SK-N-SH (cell line): Measurements from ENCODE around the gene SEM1.

Experiments used
- EZH2phosphoT487 ChIP-seq: fragments of 200-600 bp; sonication (generic); IDR thresholded peaks from 2 replicates; pipeline ENCODE4 v1.6.1; 2017; ENCODE audit warnings: low read depth, mixed run types, mild to moderate bottlenecking, antibody characterized with exemption, moderate library complexity, borderline replicate concordance
- MXI1 ChIP-seq: IDR thresholded peaks from 2 replicates; pipeline ENCODE4 v1.6.1; 2012; ENCODE audit warnings: mild to moderate bottlenecking, low read depth, low read length, improper control_type of control experiment
- NFIC ChIP-seq: IDR thresholded peaks from 2 replicates; pipeline ENCODE4 v1.4.0; 2012; ENCODE audit warnings: borderline replicate concordance
- NRF1 ChIP-seq: IDR thresholded peaks from 2 replicates; pipeline ENCODE4 v1.6.1; 2012; ENCODE audit warnings: low read depth, mild to moderate bottlenecking, low read length
- POLR2AphosphoS5 ChIP-seq: IDR thresholded peaks from 2 replicates; pipeline ENCODE4 v1.6.1; 2012; ENCODE audit warnings: low read depth, low read length
- SMC3 ChIP-seq: IDR thresholded peaks from 2 replicates; pipeline ENCODE4 v1.6.1; 2012; ENCODE audit warnings: low read depth, low read length, improper control_type of control experiment
- TAF1 ChIP-seq: IDR thresholded peaks from 2 replicates; pipeline ENCODE4 v1.6.1; 2012; ENCODE audit warnings: low read depth, mild to moderate bottlenecking, low read length, moderate library complexity, borderline replicate concordance
- TEAD4 ChIP-seq: IDR thresholded peaks from 2 replicates; pipeline ENCODE4 v1.4.0; 2012; ENCODE audit warnings: mild to moderate bottlenecking, borderline replicate concordance; ENCODE audit not compliant: insufficient read depth
- USF2 ChIP-seq: fragments of 150-350 bp; IDR thresholded peaks from 2 replicates; pipeline ENCODE4 v1.6.1; 2017; ENCODE audit warnings: antibody characterized with exemption, low read length, low read depth, borderline replicate concordance
- TF ChIP-seq, protein P1 (sequence below): IDR thresholded peaks from 2 replicates; pipeline ENCODE4 v1.4.0; 2012; ENCODE audit warnings: low read depth, borderline replicate concordance
- TF ChIP-seq, protein P2 (sequence below): fragments of 200-600 bp; sonication (generic); IDR thresholded peaks from 2 replicates; pipeline ENCODE4 v1.6.1; 2017; ENCODE audit warnings: antibody characterized with exemption, mild to moderate bottlenecking, moderate library complexity
- TF ChIP-seq, protein P3 (sequence below): IDR thresholded peaks from 2 replicates; pipeline ENCODE4 v1.6.1; 2012; ENCODE audit warnings: mild to moderate bottlenecking, low read depth, low read length, moderate library complexity

GRCh38 chr7:96728139-96728538 is 18.5 kb upstream of the SEM1 start:
- no peak for TF ChIP-seq MXI1
- TF ChIP-seq EZH2phosphoT487 = no peak
- TF ChIP-seq, protein P1, sequence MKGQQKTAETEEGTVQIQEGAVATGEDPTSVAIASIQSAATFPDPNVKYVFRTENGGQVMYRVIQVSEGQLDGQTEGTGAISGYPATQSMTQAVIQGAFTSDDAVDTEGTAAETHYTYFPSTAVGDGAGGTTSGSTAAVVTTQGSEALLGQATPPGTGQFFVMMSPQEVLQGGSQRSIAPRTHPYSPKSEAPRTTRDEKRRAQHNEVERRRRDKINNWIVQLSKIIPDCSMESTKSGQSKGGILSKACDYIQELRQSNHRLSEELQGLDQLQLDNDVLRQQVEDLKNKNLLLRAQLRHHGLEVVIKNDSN = no peak
- TF ChIP-seq TEAD4 = no peak
- TF ChIP-seq, protein P2, sequence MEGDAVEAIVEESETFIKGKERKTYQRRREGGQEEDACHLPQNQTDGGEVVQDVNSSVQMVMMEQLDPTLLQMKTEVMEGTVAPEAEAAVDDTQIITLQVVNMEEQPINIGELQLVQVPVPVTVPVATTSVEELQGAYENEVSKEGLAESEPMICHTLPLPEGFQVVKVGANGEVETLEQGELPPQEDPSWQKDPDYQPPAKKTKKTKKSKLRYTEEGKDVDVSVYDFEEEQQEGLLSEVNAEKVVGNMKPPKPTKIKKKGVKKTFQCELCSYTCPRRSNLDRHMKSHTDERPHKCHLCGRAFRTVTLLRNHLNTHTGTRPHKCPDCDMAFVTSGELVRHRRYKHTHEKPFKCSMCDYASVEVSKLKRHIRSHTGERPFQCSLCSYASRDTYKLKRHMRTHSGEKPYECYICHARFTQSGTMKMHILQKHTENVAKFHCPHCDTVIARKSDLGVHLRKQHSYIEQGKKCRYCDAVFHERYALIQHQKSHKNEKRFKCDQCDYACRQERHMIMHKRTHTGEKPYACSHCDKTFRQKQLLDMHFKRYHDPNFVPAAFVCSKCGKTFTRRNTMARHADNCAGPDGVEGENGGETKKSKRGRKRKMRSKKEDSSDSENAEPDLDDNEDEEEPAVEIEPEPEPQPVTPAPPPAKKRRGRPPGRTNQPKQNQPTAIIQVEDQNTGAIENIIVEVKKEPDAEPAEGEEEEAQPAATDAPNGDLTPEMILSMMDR = no peak
- TF ChIP-seq POLR2AphosphoS5 = no peak
- no peak for TF ChIP-seq NFIC
- TF ChIP-seq, protein P3, sequence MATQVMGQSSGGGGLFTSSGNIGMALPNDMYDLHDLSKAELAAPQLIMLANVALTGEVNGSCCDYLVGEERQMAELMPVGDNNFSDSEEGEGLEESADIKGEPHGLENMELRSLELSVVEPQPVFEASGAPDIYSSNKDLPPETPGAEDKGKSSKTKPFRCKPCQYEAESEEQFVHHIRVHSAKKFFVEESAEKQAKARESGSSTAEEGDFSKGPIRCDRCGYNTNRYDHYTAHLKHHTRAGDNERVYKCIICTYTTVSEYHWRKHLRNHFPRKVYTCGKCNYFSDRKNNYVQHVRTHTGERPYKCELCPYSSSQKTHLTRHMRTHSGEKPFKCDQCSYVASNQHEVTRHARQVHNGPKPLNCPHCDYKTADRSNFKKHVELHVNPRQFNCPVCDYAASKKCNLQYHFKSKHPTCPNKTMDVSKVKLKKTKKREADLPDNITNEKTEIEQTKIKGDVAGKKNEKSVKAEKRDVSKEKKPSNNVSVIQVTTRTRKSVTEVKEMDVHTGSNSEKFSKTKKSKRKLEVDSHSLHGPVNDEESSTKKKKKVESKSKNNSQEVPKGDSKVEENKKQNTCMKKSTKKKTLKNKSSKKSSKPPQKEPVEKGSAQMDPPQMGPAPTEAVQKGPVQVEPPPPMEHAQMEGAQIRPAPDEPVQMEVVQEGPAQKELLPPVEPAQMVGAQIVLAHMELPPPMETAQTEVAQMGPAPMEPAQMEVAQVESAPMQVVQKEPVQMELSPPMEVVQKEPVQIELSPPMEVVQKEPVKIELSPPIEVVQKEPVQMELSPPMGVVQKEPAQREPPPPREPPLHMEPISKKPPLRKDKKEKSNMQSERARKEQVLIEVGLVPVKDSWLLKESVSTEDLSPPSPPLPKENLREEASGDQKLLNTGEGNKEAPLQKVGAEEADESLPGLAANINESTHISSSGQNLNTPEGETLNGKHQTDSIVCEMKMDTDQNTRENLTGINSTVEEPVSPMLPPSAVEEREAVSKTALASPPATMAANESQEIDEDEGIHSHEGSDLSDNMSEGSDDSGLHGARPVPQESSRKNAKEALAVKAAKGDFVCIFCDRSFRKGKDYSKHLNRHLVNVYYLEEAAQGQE = no peak
- TF ChIP-seq TAF1 = no peak
- TF ChIP-seq NRF1 = no peak
- TF ChIP-seq USF2 = no peak
- TF ChIP-seq SMC3 = no peak
